ENCODE measurements around the gene GABBR2. TPM values are rescaled to one million over a fixed set of nuclear protein-coding genes. Genes with fewer than 3 reads are reported as not detected.

GABBR2 gene
- total RNA-seq, 1 donor from 2014 or later, result not detected

DNA sequence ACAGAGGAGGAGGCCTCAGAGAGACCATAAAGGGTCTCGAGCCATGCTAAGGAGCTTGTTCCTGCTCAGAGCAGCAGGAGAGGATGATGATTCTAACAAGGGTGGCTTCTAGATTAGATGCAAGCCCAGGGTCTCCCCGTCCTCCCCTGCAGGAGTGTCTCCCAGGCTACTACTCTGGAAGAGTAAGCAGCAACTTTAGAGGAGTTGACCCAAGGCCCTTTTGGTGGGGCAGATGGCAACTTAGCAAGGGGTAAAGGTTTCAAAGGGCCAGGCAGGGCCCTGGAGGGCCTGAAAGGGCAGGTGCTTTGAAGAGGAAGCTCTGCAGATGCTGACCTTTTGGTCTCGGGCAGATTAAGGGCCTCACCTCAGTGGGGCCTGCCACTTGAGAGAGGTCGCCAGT lies 174.9 kb downstream of the GABBR2 start:
- no peak for DNase-seq (ENCODE audit: extremely low spot score, unreplicated experiment)
- TF ChIP-seq, protein P1, sequence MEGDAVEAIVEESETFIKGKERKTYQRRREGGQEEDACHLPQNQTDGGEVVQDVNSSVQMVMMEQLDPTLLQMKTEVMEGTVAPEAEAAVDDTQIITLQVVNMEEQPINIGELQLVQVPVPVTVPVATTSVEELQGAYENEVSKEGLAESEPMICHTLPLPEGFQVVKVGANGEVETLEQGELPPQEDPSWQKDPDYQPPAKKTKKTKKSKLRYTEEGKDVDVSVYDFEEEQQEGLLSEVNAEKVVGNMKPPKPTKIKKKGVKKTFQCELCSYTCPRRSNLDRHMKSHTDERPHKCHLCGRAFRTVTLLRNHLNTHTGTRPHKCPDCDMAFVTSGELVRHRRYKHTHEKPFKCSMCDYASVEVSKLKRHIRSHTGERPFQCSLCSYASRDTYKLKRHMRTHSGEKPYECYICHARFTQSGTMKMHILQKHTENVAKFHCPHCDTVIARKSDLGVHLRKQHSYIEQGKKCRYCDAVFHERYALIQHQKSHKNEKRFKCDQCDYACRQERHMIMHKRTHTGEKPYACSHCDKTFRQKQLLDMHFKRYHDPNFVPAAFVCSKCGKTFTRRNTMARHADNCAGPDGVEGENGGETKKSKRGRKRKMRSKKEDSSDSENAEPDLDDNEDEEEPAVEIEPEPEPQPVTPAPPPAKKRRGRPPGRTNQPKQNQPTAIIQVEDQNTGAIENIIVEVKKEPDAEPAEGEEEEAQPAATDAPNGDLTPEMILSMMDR (IDR thresholded peaks at IDR 0.05), result no peak
- Mint-ChIP-seq H3K36me3 (ENCODE audit: unreplicated experiment) (no peaks in the 10 kb centered on the region), H3K9me3 (ENCODE audit: unreplicated experiment) (peaks cover 6% of the 10 kb centered on the region), H3K27ac (ENCODE audit: unreplicated experiment) (no peak overlapping the region), H3K4me3 (ENCODE audit: unreplicated experiment) (no peak overlapping the region), H3K4me1 (ENCODE audit: unreplicated experiment) (no peaks in the 10 kb centered on the region), H3K27me3 (ENCODE audit: unreplicated experiment) (peaks cover 3% of the 10 kb centered on the region)

DNA sequence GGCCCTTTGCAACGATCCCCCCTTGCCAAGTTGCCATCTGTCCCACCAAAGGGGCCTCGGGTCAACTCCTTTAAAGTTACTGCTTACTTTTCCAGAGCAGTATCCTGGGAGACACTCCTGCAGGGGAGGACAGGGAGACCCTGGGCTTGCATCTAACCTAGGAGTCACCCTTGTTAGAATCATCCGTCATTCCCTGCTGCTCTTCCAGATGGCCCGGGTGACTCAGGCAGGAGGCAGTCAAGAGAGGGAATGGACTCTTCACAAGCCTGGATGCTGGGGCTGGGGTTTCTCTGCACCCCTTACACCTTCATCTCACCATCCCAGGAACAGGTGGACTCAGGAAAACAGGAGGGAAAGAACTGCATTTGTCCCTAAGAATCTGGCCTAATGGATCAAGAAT lies 175.6 kb downstream of the GABBR2 start:
- Mint-ChIP-seq H3K4me1 (ENCODE audit: unreplicated experiment) (no peaks in the 10 kb centered on the region), H3K27ac (ENCODE audit: unreplicated experiment) (no peak overlapping the region), H3K4me3 (ENCODE audit: unreplicated experiment) (no peak overlapping the region), H3K36me3 (ENCODE audit: unreplicated experiment) (no peaks in the 10 kb centered on the region), H3K9me3 (ENCODE audit: unreplicated experiment) (peaks cover 6% of the 10 kb centered on the region), H3K27me3 (ENCODE audit: unreplicated experiment) (peaks cover 7% of the 10 kb centered on the region)
- TF ChIP-seq, protein P1 (IDR thresholded peaks at IDR 0.05), result no peak
- no peak for DNase-seq (ENCODE audit: extremely low spot score, unreplicated experiment)

DNA sequence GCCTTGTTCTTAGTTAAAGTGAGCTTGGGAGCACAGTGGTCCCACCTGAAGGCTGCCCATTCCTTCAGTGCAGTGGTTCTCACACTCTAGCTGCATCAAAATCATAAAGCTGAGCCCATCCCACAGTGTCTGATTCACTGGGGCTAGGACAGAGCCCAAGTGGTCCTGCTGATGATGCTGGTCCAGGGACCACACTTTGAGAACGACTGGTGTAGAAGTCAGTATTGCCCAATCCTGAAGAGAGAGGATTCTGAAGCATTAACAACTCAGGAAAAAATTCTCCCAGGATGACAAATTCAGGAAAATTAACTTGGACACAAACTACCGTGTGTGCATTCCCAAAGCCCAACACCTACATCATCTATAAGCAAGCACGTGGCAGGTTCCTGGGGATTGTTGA lies 176.2 kb downstream of the GABBR2 start:
- Mint-ChIP-seq H3K4me1 (ENCODE audit: unreplicated experiment) (no peaks in the 10 kb centered on the region), H3K9me3 (ENCODE audit: unreplicated experiment) (peaks cover 6% of the 10 kb centered on the region), H3K4me3 (ENCODE audit: unreplicated experiment) (no peak overlapping the region), H3K27ac (ENCODE audit: unreplicated experiment) (no peak overlapping the region), H3K36me3 (ENCODE audit: unreplicated experiment) (no peaks in the 10 kb centered on the region), H3K27me3 (ENCODE audit: unreplicated experiment) (peaks cover 9% of the 10 kb centered on the region)
- no peak for DNase-seq (ENCODE audit: extremely low spot score, unreplicated experiment)
- TF ChIP-seq, protein P1 (IDR thresholded peaks at IDR 0.05), result no peak

DNA sequence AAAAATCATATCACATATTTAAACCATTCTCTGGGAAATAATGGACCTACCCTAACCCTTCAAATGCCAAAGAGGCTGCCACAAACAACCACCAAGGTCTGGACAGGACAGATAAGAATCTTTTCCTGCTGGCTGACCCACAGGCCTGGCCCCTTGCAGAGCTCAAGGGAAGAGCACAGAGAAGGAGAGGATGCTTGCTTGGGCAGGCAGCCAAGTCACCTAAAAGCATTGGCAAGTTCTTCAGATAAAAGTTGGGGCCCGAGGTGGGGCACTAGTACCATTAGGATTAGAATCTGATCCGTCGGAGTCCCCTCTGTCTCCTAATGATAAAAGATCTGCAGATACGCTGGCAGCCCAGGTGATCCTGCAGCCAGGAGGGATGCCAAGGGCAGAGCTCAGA lies 176.6 kb downstream of the GABBR2 start:
- DNase-seq (ENCODE audit: extremely low spot score, unreplicated experiment), result no peak
- H3K27me3 Mint-ChIP-seq (ENCODE audit: unreplicated experiment), result peaks cover 13% of the 10 kb centered on the region
- TF ChIP-seq, protein P1 (IDR thresholded peaks at IDR 0.05), result no peak
- no peak overlapping the region for H3K27ac Mint-ChIP-seq (ENCODE audit: unreplicated experiment)
- no peaks in the 10 kb centered on the region for H3K4me1 Mint-ChIP-seq (ENCODE audit: unreplicated experiment)
- no peaks in the 10 kb centered on the region for H3K36me3 Mint-ChIP-seq (ENCODE audit: unreplicated experiment)
- no peak overlapping the region for H3K4me3 Mint-ChIP-seq (ENCODE audit: unreplicated experiment)
- peaks cover 6% of the 10 kb centered on the region for H3K9me3 Mint-ChIP-seq (ENCODE audit: unreplicated experiment)

DNA sequence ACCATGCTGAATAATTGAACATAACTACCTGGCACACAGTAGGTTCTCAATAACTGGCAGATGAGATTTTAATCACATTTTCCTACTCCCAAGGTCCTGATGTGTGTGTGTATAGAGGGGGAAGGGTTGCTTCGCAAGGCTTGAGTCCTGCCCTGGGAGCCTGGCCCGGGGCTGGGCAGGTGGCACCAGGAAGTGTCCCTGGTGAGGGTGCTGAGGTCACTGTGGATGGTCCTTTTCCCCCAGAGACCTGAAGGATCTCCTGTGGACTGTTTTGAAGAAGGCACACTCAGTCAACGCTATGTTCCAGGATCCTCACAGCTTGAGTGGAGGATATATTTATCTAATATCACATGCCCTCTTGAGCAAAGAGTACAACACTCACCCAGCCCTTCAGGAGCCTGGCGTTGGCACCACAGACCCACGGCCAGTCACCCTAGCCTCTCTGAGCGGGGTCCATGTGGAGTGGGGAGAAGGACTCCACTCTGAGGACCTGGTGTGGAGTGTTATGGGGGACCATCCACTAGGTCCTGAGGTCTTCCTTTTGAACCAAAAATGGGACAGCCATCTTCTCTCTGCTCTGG lies 177.8 kb downstream of the GABBR2 start:
- no peak overlapping the region for H3K27ac Mint-ChIP-seq (ENCODE audit: unreplicated experiment)
- TF ChIP-seq, protein P1 (IDR thresholded peaks at IDR 0.05), result no peak
- no peaks in the 10 kb centered on the region for H3K4me1 Mint-ChIP-seq (ENCODE audit: unreplicated experiment)
- no peak for DNase-seq (ENCODE audit: extremely low spot score, unreplicated experiment)
- peaks cover 20% of the 10 kb centered on the region for H3K27me3 Mint-ChIP-seq (ENCODE audit: unreplicated experiment)
- no peaks in the 10 kb centered on the region for H3K36me3 Mint-ChIP-seq (ENCODE audit: unreplicated experiment)
- H3K4me3 Mint-ChIP-seq (ENCODE audit: unreplicated experiment), result no peak overlapping the region
- H3K9me3 Mint-ChIP-seq (ENCODE audit: unreplicated experiment), result no peaks in the 10 kb centered on the region
